Endothelial cell of umbilical vein (primary cell): ENCODE results near the gene ARPC2. TPM values are rescaled to one million over a fixed set of nuclear protein-coding genes. Genes with fewer than 3 reads are reported as not detected.

ENCODE experiments used
- BruUV-seq: library from RNA; stranded (reverse); fragments of 400-500 nt; replicated peaks from 2 replicates; lab custom pipeline; 2021; lab: Mats Ljungman, UMichigan
- CTCF ChIA-PET: fragments of 300-600, 350-600 bp; sonication (Branson Sonifier 250); formaldehyde crosslinking; loops from one replicate; lab custom pipeline; 2021; ENCODE audit warnings: antibody characterized with exemption, inconsistent platforms; lab: Charles Lee
- POLR2A ChIA-PET: fragments of 300-600, 350-600 bp; sonication (Branson Sonifier 250); formaldehyde crosslinking; loops from one replicate; lab custom pipeline; 2021; ENCODE audit warnings: antibody characterized with exemption, inconsistent platforms; lab: Charles Lee
- DNase-seq: peaks from one replicate; pipeline ENCODE4 v3.0.0-alpha.2; 2011; ENCODE audit warnings: low read depth, low spot score
- FAIRE-seq: peaks from 2 replicates; lab custom pipeline; 2011; peaks lifted over from hg19 to GRCh38; lab: Jason Lieb, UNC
- H2AFZ ChIP-seq: 2 replicates; pipeline ENCODE4 v1.6.0; 2012; ENCODE audit warnings: low read depth, low read length, control low read depth, inconsistent platforms
- H3K27ac ChIP-seq: 2 replicates; pipeline ENCODE4 v1.5.1; 2011; ENCODE audit warnings: low read depth, mild to moderate bottlenecking, control low read depth, low read length, moderate library complexity; ENCODE audit not compliant: insufficient read depth
- H3K27me3 ChIP-seq, 2 experiments: 2 replicates each; pipeline versions ENCODE4 v1.6.0 to v1.6.1; 2011; ENCODE audit warnings: low read length in 2 of 2, mixed read lengths in 1 of 2; ENCODE audit not compliant: control insufficient read depth in 2 of 2, insufficient read depth in 2 of 2
- H3K36me3 ChIP-seq, 2 experiments: 2 replicates in 1 of 2; 3 replicates in 1 of 2; pipeline ENCODE4 v1.5.1; 2011; ENCODE audit warnings: low read length in 2 of 2, mild to moderate bottlenecking in 1 of 2, moderate library complexity in 1 of 2; ENCODE audit not compliant: control insufficient read depth in 2 of 2, insufficient read depth in 2 of 2; ENCODE audit errors: extremely low read depth in 1 of 2
- H3K4me1 ChIP-seq: 3 replicates; pipeline ENCODE4 v1.5.1; 2011; ENCODE audit warnings: mild to moderate bottlenecking, low read length; ENCODE audit not compliant: control insufficient read depth, insufficient read depth; ENCODE audit errors: extremely low read depth
- H3K4me2 ChIP-seq: 2 replicates; pipeline ENCODE4 v1.6.1; 2011; ENCODE audit warnings: low read length, control low read depth, mixed read lengths; ENCODE audit not compliant: insufficient read depth
- H3K4me3 ChIP-seq, 3 experiments: fragments of 200-600 bp in 1 of 3; sonication (generic), shearing (Covaris generic) in 1 of 3; replicated peaks in 1 of 3; 2 replicates each; pipeline ENCODE4 v1.5.1; 2011 to 2016; ENCODE audit warnings: control low read depth in 3 of 3, low read length in 3 of 3, mild to moderate bottlenecking in 2 of 3, inconsistent platforms in 1 of 3, low read depth in 1 of 3, moderate library complexity in 1 of 3; ENCODE audit not compliant: insufficient read depth in 1 of 3
- H3K79me2 ChIP-seq: 2 replicates; pipeline ENCODE4 v1.6.0; 2012; ENCODE audit warnings: low read length, inconsistent platforms; ENCODE audit not compliant: control insufficient read depth, insufficient read depth
- H3K9ac ChIP-seq: replicated peaks from 2 replicates; pipeline ENCODE3; 2011; ENCODE audit warnings: low read length, control low read depth; ENCODE audit not compliant: insufficient read depth; ENCODE audit errors: extremely low read depth
- H3K9me1 ChIP-seq: replicated peaks from 3 replicates; pipeline ENCODE4 v1.6.0; 2011; ENCODE audit warnings: mild to moderate bottlenecking, low read length; ENCODE audit not compliant: control insufficient read depth, insufficient read depth; ENCODE audit errors: extremely low read depth
- H3K9me3 ChIP-seq: replicated peaks from 2 replicates; pipeline ENCODE4 v1.5.1; 2012; ENCODE audit warnings: low read length, inconsistent platforms; ENCODE audit not compliant: control insufficient read depth, insufficient read depth
- H4K20me1 ChIP-seq: replicated peaks from 2 replicates; pipeline ENCODE3; 2011; ENCODE audit warnings: mild to moderate bottlenecking, low read length; ENCODE audit not compliant: control insufficient read depth, insufficient read depth; ENCODE audit errors: extremely low read depth
- CTCF ChIP-seq, 2 donors: IDR thresholded peaks; 1 replicate in 1 of 2; 2 replicates in 1 of 2; pipeline ENCODE4 v1.5.1; 2011; ENCODE audit warnings: low read length in 2 of 2, mild to moderate bottlenecking in 2 of 2, moderate library complexity in 2 of 2, control low read depth in 1 of 2, inconsistent platforms in 1 of 2, low read depth in 1 of 2; ENCODE audit not compliant: insufficient read depth in 1 of 2; ENCODE audit errors: extremely low read depth in 1 of 2
- EZH2 ChIP-seq: IDR thresholded peaks from 2 replicates; pipeline ENCODE4 v1.6.1; 2012; ENCODE audit warnings: borderline replicate concordance, low read depth, mild to moderate bottlenecking, moderate library complexity, low read length, inconsistent platforms; ENCODE audit not compliant: severe bottlenecking
- FOS ChIP-seq: IDR thresholded peaks from 2 replicates; pipeline ENCODE4 v1.6.1; 2011; ENCODE audit warnings: mild to moderate bottlenecking, low read length, moderate library complexity, borderline replicate concordance; ENCODE audit not compliant: insufficient read depth
- GATA2 ChIP-seq: IDR thresholded peaks from 2 replicates; pipeline ENCODE4 v1.7.0; 2011; ENCODE audit warnings: low read depth, mild to moderate bottlenecking, moderate library complexity, mixed read lengths, low read length; ENCODE audit not compliant: insufficient read length, insufficient read depth
- JUN ChIP-seq: IDR thresholded peaks from 2 replicates; pipeline ENCODE4 v1.6.1; 2011; ENCODE audit warnings: borderline replicate concordance, low read depth; ENCODE audit not compliant: insufficient read length, insufficient read depth
- MAX ChIP-seq: IDR thresholded peaks from 2 replicates; pipeline ENCODE4 v1.6.1; 2011; ENCODE audit not compliant: insufficient read depth, insufficient read length
- MYC ChIP-seq: IDR thresholded peaks from one replicate; pipeline ENCODE4 v1.6.1; 2011; ENCODE audit warnings: mild to moderate bottlenecking, low read depth, low read length
- POLR2A ChIP-seq: IDR thresholded peaks from 2 replicates; pipeline ENCODE4 v1.6.1; 2012; ENCODE audit warnings: low read depth, mild to moderate bottlenecking, control low read depth, low read length
- POLR2AphosphoS5 ChIP-seq: IDR thresholded peaks from 2 replicates; pipeline ENCODE4 v1.6.1; 2012; ENCODE audit warnings: low read depth, mild to moderate bottlenecking, control low read depth, low read length, moderate library complexity; ENCODE audit not compliant: insufficient read depth
- dilution Hi-C: fragments of 300-500 bp; cut with MboI; formaldehyde crosslinking; loops from one replicate; pipeline ENCODE4 v1.15.0; 2019; ENCODE audit warnings: low sequenced_read_pairs; ENCODE audit not compliant: extremely low pct_ligation_motif_present
- intact Hi-C: fragments of 100-400 bp; cut with micrococcal nuclease; formaldehyde crosslinking; loops from one replicate; pipeline ENCODE4 v1.10.0; 2022
- polyA plus RNA-seq, 4 experiments: library from polyadenylated mRNA; depleted of rRNA in 3 of 4; stranded (reverse) in 3 of 4; unstranded in 1 of 4; fragments of >200 nt; gene quantifications; 2 replicates each; pipeline versions ENCODE4 v1.2.1 to v1.2.3, GENCODE V29; 2011 to 2012; ENCODE audit warnings: missing spikeins in 1 of 4
- total RNA-seq: library from RNA; stranded (reverse); gene quantifications from 2 replicates; pipeline ENCODE4 v1.2.3, GENCODE V29; 2021

Gene ARPC2
- total and polyA plus RNA-seq, 2 donors (not counting 3 experiments of a cell fraction or from before 2014, with no cell fraction given), result 417 to 455 TPM

GRCh38 chr2:218269900-218270720 lies 53.1 kb downstream of the ARPC2 start, which contains the start of the genes AAMP and PNKD:
TSS of gene AAMP (minus strand) at chr2:218270137. CDS start at chr2:218270086, 51 bp downstream.
TSS of gene PNKD (plus strand) at chr2:218270519. CDS start at chr2:218270536, 17 bp downstream.
- peak; percentile 99 for FAIRE-seq
- dilution Hi-C loops (no loop called here), intact Hi-C loops (loop anchor here (1.0 to 5.0 kb wide), 5 partner anchors 53 to 377 kb away; partner anchors contain the start of genes ARPC2, CNOT9 and USP37)
- Histone ChIP-seq H3K9me1 (no peaks in the 10 kb centered on the region), H3K4me3 (peak within 1 kb of the TSS; percentile 87 to 92 (median 88)), H4K20me1 (no peaks in the 10 kb centered on the region), H3K27me3 (no peaks in the 10 kb centered on the region), H3K4me1 (peaks cover 19% of the 10 kb centered on the region), H3K36me3 (peaks cover 10 to 38% of the 10 kb centered on the region in 2 experiments), H3K27ac (peak within 1 kb of the TSS; percentile 65), H3K4me2 (peak within 1 kb of the TSS; percentile 93), H3K9me3 (no peaks in the 10 kb centered on the region), H2AFZ (peak within 1 kb of the TSS; percentile 79), H3K9ac (peak within 1 kb of the TSS; percentile 85), H3K79me2 (peaks cover 7% of the 10 kb centered on the region)
- peak; percentile 100 for DNase-seq
- ChIA-PET POLR2A (interaction anchor here (0.7 to 1.4 kb wide), 6 partner anchors 8 to 54 kb away, joined by 3 to 6 read pairs (median 4); no protein-coding TSS in a partner anchor), CTCF (interaction anchor here (1.2 to 7.0 kb wide), 9 partner anchors 9 to 124 kb away, joined by 5 to 99 read pairs (median 10); partner anchors contain the start of genes CATIP, GPBAR1 and TMBIM1)
- TF ChIP-seq POLR2A (peak; percentile 83), JUN (no peak), MYC (no peak), CTCF (IDR thresholded peaks at IDR 0.05; ENCODE audit: extremely low read depth in 1 of 2, insufficient read depth in 1 of 2, low read depth in 1 of 2, low read length in 2 of 2) (no peak), POLR2AphosphoS5 (peak; percentile 18), FOS (no peak), MAX (peak; percentile 32), GATA2 (no peak), EZH2 (no peak)
- no TSS peak for BruUV-seq
